HCT116 (cell line): Measurements from ENCODE around the gene OBP2B. TPM values are rescaled to one million over a fixed set of nuclear protein-coding genes. Genes with fewer than 3 reads are reported as not detected.

ENCODE experiments used
- ATAC-seq: fragments of 200-7000 bp; cut with Tn5 transposase; 2 replicates; pipeline ENCODE4 v1.9.1; 2020; ENCODE audit warnings: mild to moderate bottlenecking, moderate library complexity
- BruUV-seq: library from RNA; stranded (reverse); fragments of 400-500 nt; replicated peaks from 2 replicates; lab custom pipeline; 2021; lab: Mats Ljungman, UMichigan
- CTCF ChIA-PET: fragments of 300-600 bp; sonication (Branson Sonifier 250); formaldehyde crosslinking; loops from one replicate; lab custom pipeline; 2021; ENCODE audit warnings: antibody characterized with exemption; lab: Charles Lee
- POLR2A ChIA-PET: fragments of 300-600, 350-600 bp; sonication (Branson Sonifier 250); formaldehyde crosslinking; loops from one replicate; lab custom pipeline; 2021; ENCODE audit warnings: antibody characterized with exemption; lab: Charles Lee
- RAD21 ChIA-PET, 2 experiments: fragments of 300-600 bp; sonication (Branson Sonifier 250); formaldehyde crosslinking; loops; one replicate each; lab custom pipeline; 2023; ENCODE audit warnings: low total read pairs in 2 of 2; ENCODE audit not compliant: uncharacterized antibody in 2 of 2, unreplicated experiment in 2 of 2, low non-redundant PET in 1 of 2; lab: Charles Lee
- DNase-seq: peaks from one replicate; pipeline ENCODE4 v3.0.0-alpha.2; 2010; ENCODE audit warnings: low read depth, low spot score
- H2AFZ ChIP-seq: fragments of 200-600 bp; shearing (Covaris generic), sonication (generic); 2 replicates; pipeline ENCODE4 v1.6.1; 2017; ENCODE audit warnings: low read depth, mixed run types, mixed read lengths, antibody characterized with exemption, low read length; ENCODE audit not compliant: poor library complexity, severe bottlenecking
- H3K27ac ChIP-seq: 2 replicates; pipeline ENCODE4 v1.5.1; 2012; ENCODE audit warnings: low read depth, low read length
- H3K27me3 ChIP-seq: fragments of 200-600 bp; sonication (generic); 2 replicates; pipeline ENCODE4 v1.6.1; 2016; ENCODE audit warnings: mixed run types, low read length, mixed read lengths; ENCODE audit not compliant: insufficient read depth
- H3K36me3 ChIP-seq, 2 experiments: fragments of 200-500 bp in 1 of 2; fragments of 200-600 bp in 1 of 2; sonication (Bioruptor generic) in 1 of 2; sonication (generic) in 1 of 2; 2 replicates each; pipeline versions ENCODE4 v1.5.1 to v1.6.1; 2014 to 2016; ENCODE audit warnings: low read length in 2 of 2, inconsistent platforms in 1 of 2, mixed read lengths in 1 of 2, mixed run types in 1 of 2; ENCODE audit not compliant: insufficient read depth in 2 of 2, control insufficient read depth in 1 of 2
- H3K4me1 ChIP-seq, 2 experiments: fragments of 200-600 bp in 1 of 2; sonication (generic) in 1 of 2; 2 replicates each; pipeline versions ENCODE4 v1.5.1 to v1.6.1; 2012 to 2017; ENCODE audit warnings: low read length in 2 of 2, inconsistent platforms in 1 of 2, mild to moderate bottlenecking in 1 of 2, mixed read lengths in 1 of 2, mixed run types in 1 of 2, moderate library complexity in 1 of 2; ENCODE audit not compliant: insufficient read depth in 2 of 2, control insufficient read depth in 1 of 2
- H3K4me2 ChIP-seq: fragments of 200-600 bp; sonication (generic); 2 replicates; pipeline ENCODE4 v1.6.1; 2017; ENCODE audit warnings: mixed run types, low read length, mixed read lengths
- H3K4me3 ChIP-seq, 2 experiments: fragments of 200-600 bp in 1 of 2; sonication (generic) in 1 of 2; replicated peaks in 1 of 2; 2 replicates each; pipeline ENCODE4 v1.5.1; 2011 to 2016; ENCODE audit warnings: low read length in 2 of 2, control low read depth in 1 of 2, low read depth in 1 of 2, mild to moderate bottlenecking in 1 of 2, mixed read lengths in 1 of 2, mixed run types in 1 of 2
- H3K79me2 ChIP-seq: fragments of 200-600 bp; sonication (generic); 2 replicates; pipeline ENCODE4 v1.6.1; 2017; ENCODE audit warnings: mild to moderate bottlenecking, mixed run types, low read length, moderate library complexity, mixed read lengths; ENCODE audit not compliant: insufficient read depth
- H3K9ac ChIP-seq: fragments of 200-600 bp; sonication (generic); 2 replicates; pipeline ENCODE4 v1.6.1; 2016; ENCODE audit warnings: low read length, mixed read lengths
- H3K9me2 ChIP-seq: fragments of 200-600 bp; sonication (generic), shearing (Covaris generic); 2 replicates; pipeline ENCODE4 v1.6.1; 2017; ENCODE audit warnings: mixed run types, mild to moderate bottlenecking, moderate library complexity; ENCODE audit not compliant: insufficient read depth
- H3K9me3 ChIP-seq, 2 experiments: fragments of 200-500 bp in 1 of 2; fragments of 200-600 bp in 1 of 2; sonication (Bioruptor generic) in 1 of 2; sonication (generic) in 1 of 2; 2 replicates each; pipeline ENCODE4 v1.6.1; 2014 to 2017; ENCODE audit warnings: low read length in 2 of 2, mixed read lengths in 2 of 2, inconsistent platforms in 1 of 2, low read depth in 1 of 2, mild to moderate bottlenecking in 1 of 2, mixed run types in 1 of 2, moderate library complexity in 1 of 2; ENCODE audit not compliant: control insufficient read depth in 1 of 2, insufficient read depth in 1 of 2
- H4K20me1 ChIP-seq: fragments of 200-600 bp; sonication (generic), shearing (Covaris generic); 2 replicates; pipeline ENCODE4 v1.6.1; 2017; ENCODE audit warnings: mixed run types, mild to moderate bottlenecking, moderate library complexity; ENCODE audit not compliant: insufficient read depth
- CEBPB ChIP-seq: IDR thresholded peaks from 2 replicates; pipeline ENCODE4 v1.6.1; 2012; ENCODE audit warnings: low read depth
- EGR1 ChIP-seq: IDR thresholded peaks from 2 replicates; pipeline ENCODE4 v1.6.1; 2012; ENCODE audit warnings: low read depth
- EZH2 ChIP-seq: fragments of 200-600 bp; sonication (generic); IDR thresholded peaks from 2 replicates; pipeline ENCODE4 v1.6.1; 2017; ENCODE audit warnings: antibody characterized with exemption, mixed run types
- POLR2A ChIP-seq: IDR thresholded peaks from 2 replicates; pipeline ENCODE4 v1.7.0; 2011; ENCODE audit warnings: borderline replicate concordance; ENCODE audit not compliant: insufficient read depth, insufficient read length; ENCODE audit errors: extremely low read depth
- POLR2AphosphoS5 ChIP-seq: IDR thresholded peaks from 2 replicates; pipeline ENCODE4 v1.6.1; 2011; ENCODE audit warnings: mild to moderate bottlenecking, low read depth, low read length, moderate library complexity
- ZFX ChIP-seq: fragments of 450-650 bp; IDR thresholded peaks from 2 replicates; pipeline ENCODE4 v1.6.1; 2017
- ZNF274 ChIP-seq: fragments of 200-500 bp; sonication (Bioruptor generic); IDR thresholded peaks from 2 replicates; pipeline ENCODE4 v1.6.1; 2014; ENCODE audit warnings: mild to moderate bottlenecking, low read depth, low read length, inconsistent platforms
- intact Hi-C: fragments of 100-400 bp; cut with micrococcal nuclease; formaldehyde crosslinking; loops from 2 replicates; pipeline ENCODE4 v1.10.0; 2022
- total RNA-seq: library from RNA; stranded (reverse); gene quantifications from one replicate; pipeline ENCODE4 v1.2.1, GENCODE V29; 2021; ENCODE audit not compliant: unreplicated experiment

The OBP2B gene
- total RNA-seq, 1 experiment from 2014 or later: not detected

DNA sequence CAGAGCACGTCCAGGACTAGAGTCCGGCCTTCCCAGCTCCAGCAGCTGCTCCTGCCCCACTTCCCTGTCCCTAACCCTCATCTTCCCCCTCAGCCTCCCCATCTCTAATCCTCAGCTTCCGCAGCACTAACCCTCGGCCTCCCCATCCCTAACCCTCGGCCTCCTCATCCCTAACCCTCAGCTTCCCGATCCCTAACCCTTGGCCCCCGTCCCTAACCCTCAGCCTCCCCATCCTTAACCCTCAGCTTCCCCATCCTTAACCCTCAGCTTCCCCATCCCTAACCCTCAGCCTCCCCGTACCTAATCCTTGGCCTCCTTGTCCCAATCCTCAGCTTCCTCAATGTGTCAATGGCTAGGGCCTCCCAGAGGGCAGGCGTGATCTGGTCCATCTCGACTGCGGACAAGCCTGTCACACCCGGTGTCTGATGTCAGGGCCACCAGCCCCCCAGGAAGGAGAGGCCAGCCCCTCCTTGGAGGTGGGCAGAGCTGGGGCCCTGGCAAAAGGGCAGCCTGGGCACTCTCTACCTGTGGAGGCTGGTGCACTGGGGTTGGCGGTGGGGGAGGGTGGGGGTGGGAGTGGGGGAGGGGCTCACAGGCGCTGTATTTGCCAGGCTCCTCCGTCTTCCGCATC lies 1.4 kb downstream of the OBP2B start:
- Histone ChIP-seq H3K9me3 (no peaks in the 10 kb centered on the region; a peak in 1 of 4 replicates), H3K36me3 (no peaks in the 10 kb centered on the region), H4K20me1 (no peaks in the 10 kb centered on the region), H3K79me2 (no peaks in the 10 kb centered on the region), H3K9ac (no peak overlapping the region), H3K4me2 (no peak overlapping the region), H3K9me2 (no peaks in the 10 kb centered on the region), H3K4me3 (no peak overlapping the region), H3K4me1 (peaks cover 0 to 13% of the 10 kb centered on the region in 2 experiments; a peak in 1 of 4 replicates), H3K27ac (no peak overlapping the region), H2AFZ (no peak overlapping the region), H3K27me3 (no peaks in the 10 kb centered on the region)
- intact Hi-C loops: no loop called here
- BruUV-seq: no TSS peak
- ChIA-PET CTCF (no interaction called here), RAD21 (no interaction called here), POLR2A (no interaction called here)
- ATAC-seq (no peak), DNase-seq (no peak)
- TF ChIP-seq EGR1 (no peak), POLR2AphosphoS5 (no peak), ZNF274 (no peak)

- Histone ChIP-seq H3K9me3 (no peaks in the 10 kb centered on the region; a peak in 1 of 4 replicates), H3K27me3 (no peaks in the 10 kb centered on the region), H4K20me1 (no peaks in the 10 kb centered on the region), H3K4me2 (no peak overlapping the region), H3K36me3 (no peaks in the 10 kb centered on the region)
- BruUV-seq: no TSS peak
- intact Hi-C loops: no loop called here
- ATAC-seq: no peak
- POLR2A ChIA-PET: no interaction called here
- TF ChIP-seq EZH2 (no peak), POLR2A (no peak), CEBPB (no peak), ZFX (no peak)
- TF ChIP-seq, all 23 proteins: peak for 0
- Histone ChIP-seq H3K27ac (no peak overlapping the region), H3K79me2 (no peaks in the 10 kb centered on the region), H3K9ac (no peak overlapping the region), H3K4me1 (peaks cover 0 to 13% of the 10 kb centered on the region in 2 experiments; a peak in 1 of 4 replicates), H3K4me3 (no peak overlapping the region), H2AFZ (no peak overlapping the region), H3K9me2 (no peaks in the 10 kb centered on the region)
- ChIA-PET RAD21 (no interaction called here), CTCF (no interaction called here)
- DNase-seq: no peak
These were observed 2.0 kb downstream of the OBP2B start for GRCh38 chr9:133207021-133207531.
